K562 (cell line): ENCODE measurements around the gene LDLRAD3. TPM values are rescaled to one million over a fixed set of nuclear protein-coding genes. Genes with fewer than 3 reads are reported as not detected.

Source experiments
- ATAC-seq: fragments of 200-7000 bp; cut with Tn5 transposase; 3 replicates; pipeline ENCODE4 v1.9.1; 2020; ENCODE audit warnings: moderate library complexity
- BruUV-seq: library from RNA; stranded (reverse); fragments of 400-500 nt; replicated peaks from 2 replicates; lab custom pipeline; 2021; lab: Mats Ljungman, UMichigan
- CTCF ChIA-PET: fragments of 300-600 bp; formaldehyde crosslinking; extraction: SDS; loops from one replicate; lab custom pipeline; 2021; ENCODE audit warnings: low intra/inter-chr PET ratio; lab: Yijun Ruan, JAX
- POLR2A ChIA-PET: fragments of 300-600, 350-650 bp; sonication (Branson Sonifier 250); formaldehyde crosslinking; extraction: SDS; loops from one replicate; lab custom pipeline; 2021; ENCODE audit warnings: antibody characterized with exemption, inconsistent platforms; lab: Yijun Ruan, JAX
- DNase-seq, 4 experiments: peaks; one replicate each; pipeline versions ENCODE4 v3.0.0 to v3.0.0-alpha.2; 2011 to 2018; ENCODE audit warnings: low spot score in 3 of 4, mixed read lengths in 3 of 4; ENCODE audit errors: extremely low read depth in 1 of 4
- FAIRE-seq: peaks from 2 replicates; lab custom pipeline; 2011; peaks lifted over from hg19 to GRCh38; lab: Jason Lieb, UNC
- H2AFZ ChIP-seq: 2 replicates; pipeline ENCODE4 v1.6.0; 2011; ENCODE audit warnings: low read depth, low read length, control low read depth, inconsistent platforms
- H3K27ac ChIP-seq: fragments of 200-600 bp; 3 replicates; pipeline ENCODE4 v1.8.0; 2011; ENCODE audit warnings: low read depth, mild to moderate bottlenecking, control low read depth, inconsistent platforms, low read length, moderate library complexity, mixed read lengths; ENCODE audit errors: extremely low read depth
- H3K27me3 ChIP-seq, 2 experiments: fragments of 300-600 bp in 1 of 2; 2 replicates in 1 of 2; 3 replicates in 1 of 2; pipeline versions ENCODE4 v1.6.0 to v1.8.0; 2011; ENCODE audit warnings: inconsistent platforms in 2 of 2, low read length in 2 of 2, mild to moderate bottlenecking in 1 of 2, mixed read lengths in 1 of 2, moderate library complexity in 1 of 2; ENCODE audit not compliant: control insufficient read depth in 2 of 2, insufficient read depth in 2 of 2
- H3K36me3 ChIP-seq: fragments of 300-600 bp; 3 replicates; pipeline ENCODE4 v1.8.0; 2011; ENCODE audit warnings: mild to moderate bottlenecking, low read length, inconsistent platforms; ENCODE audit not compliant: control insufficient read depth, insufficient read depth
- H3K4me1 ChIP-seq, 2 experiments: fragments of 200-600 bp in 1 of 2; replicated peaks in 1 of 2; 2 replicates in 1 of 2; 3 replicates in 1 of 2; pipeline versions ENCODE4 v1.5.1 to v1.8.0; 2011; ENCODE audit warnings: inconsistent platforms in 2 of 2, low read length in 2 of 2, mild to moderate bottlenecking in 1 of 2, mixed read lengths in 1 of 2, moderate library complexity in 1 of 2; ENCODE audit not compliant: control insufficient read depth in 2 of 2, insufficient read depth in 2 of 2
- H3K4me2 ChIP-seq: 2 replicates; pipeline ENCODE4 v1.6.1; 2011; ENCODE audit warnings: low read length, control low read depth, inconsistent platforms, mixed read lengths; ENCODE audit not compliant: insufficient read depth
- H3K4me3 ChIP-seq: fragments of 200-600 bp; sonication (generic), shearing (Covaris generic); 2 replicates; pipeline ENCODE4 v1.5.1; 2016; ENCODE audit warnings: control low read depth, inconsistent platforms
- H3K79me2 ChIP-seq: fragments of 200-600 bp; 3 replicates; pipeline ENCODE4 v1.8.0; 2011; ENCODE audit warnings: low read length, inconsistent platforms; ENCODE audit not compliant: control insufficient read depth, insufficient read depth
- H3K9ac ChIP-seq, 2 experiments: 2 replicates each; pipeline versions ENCODE4 v1.6.0 to v1.6.1; 2011; ENCODE audit warnings: low read depth in 2 of 2, low read length in 2 of 2, control low read depth in 1 of 2, inconsistent platforms in 1 of 2, mild to moderate bottlenecking in 1 of 2, mixed read lengths in 1 of 2; ENCODE audit not compliant: insufficient read depth in 1 of 2
- H3K9me1 ChIP-seq: one replicate; pipeline ENCODE4 v1.6.0; 2011; ENCODE audit warnings: inconsistent platforms, mild to moderate bottlenecking, low read length, moderate library complexity; ENCODE audit not compliant: control insufficient read depth, insufficient read depth
- H3K9me3 ChIP-seq: replicated peaks from 2 replicates; pipeline ENCODE4 v1.5.1; 2011; ENCODE audit warnings: low read depth, low read length, inconsistent platforms; ENCODE audit not compliant: control insufficient read depth, insufficient read depth
- H4K20me1 ChIP-seq: replicated peaks from 2 replicates; pipeline ENCODE4 v1.6.1; 2011; ENCODE audit warnings: low read length, inconsistent platforms, mixed read lengths; ENCODE audit not compliant: control insufficient read depth, insufficient read depth
- ARID1B ChIP-seq: fragments of 450-650 bp; IDR thresholded peaks from 2 replicates; pipeline ENCODE4 v1.6.1; 2016; ENCODE audit warnings: antibody characterized with exemption, mild to moderate bottlenecking, inconsistent platforms
- BRCA1 ChIP-seq, 2 experiments: fragments of 450-650 bp in 1 of 2; sonication (generic) in 1 of 2; formaldehyde crosslinking in 1 of 2; IDR thresholded peaks; 2 replicates each; pipeline versions ENCODE4 v1.5.0 to v1.6.1; 2017 to 2020; ENCODE audit warnings: mild to moderate bottlenecking in 1 of 2, missing genetic modification reagents in 1 of 2
- FOXO4 ChIP-seq: fragments of 450-650 bp; formaldehyde crosslinking; IDR thresholded peaks from 2 replicates; pipeline ENCODE4 v1.4.0; 2020; ENCODE audit warnings: mild to moderate bottlenecking, moderate library complexity
- SRSF9 ChIP-seq: fragments of 200-400 bp; formaldehyde crosslinking; IDR thresholded peaks from 2 replicates; pipeline ENCODE4 v1.6.1; 2017; ENCODE audit warnings: low read depth, low read length, borderline replicate concordance
- SUPT5H ChIP-seq: fragments of 450-650 bp; IDR thresholded peaks from 2 replicates; pipeline ENCODE4 v1.6.1; 2016
- TGIF2 ChIP-seq: sonication (generic); formaldehyde crosslinking; IDR thresholded peaks from 2 replicates; pipeline ENCODE4 v1.8.1; 2022; ENCODE audit warnings: mild to moderate bottlenecking, missing genetic modification reagents, moderate library complexity
- ZFP30 ChIP-seq: fragments of 250-450 bp; sonication (Bioruptor Pico); IDR thresholded peaks from 2 replicates; pipeline ENCODE4 v1.8.0; 2022; ENCODE audit warnings: moderate library complexity, mild to moderate bottlenecking, inconsistent platforms, borderline replicate concordance
- ZNF354B ChIP-seq: fragments of 250-450 bp; sonication (Bioruptor Pico); IDR thresholded peaks from 2 replicates; pipeline ENCODE4 v1.4.0; 2020
- WGBS: fragments of 100-300 bp; shearing (Covaris generic); methylation state at CpG from one replicate; pipeline ENCODE4 v1.1.6; 2016; ENCODE audit warnings: low coverage, mixed read lengths; ENCODE audit not compliant: insufficient coverage; ENCODE audit errors: missing lambda C conversion rate; 5-methylcytosine and 5-hydroxymethylcytosine counted together
- in situ Hi-C: fragments of 300-500 bp; cut with MboI; formaldehyde crosslinking; loops from 4 replicates; pipeline ENCODE4 v1.15.0; 2018; ENCODE audit warnings: inconsistent platforms, mixed read lengths
- intact Hi-C: fragments of 100-400 bp; cut with micrococcal nuclease; formaldehyde crosslinking; loops from 2 replicates; pipeline ENCODE4 v1.14.2; 2022
- polyA plus RNA-seq, 8 experiments: library from polyadenylated mRNA; depleted of rRNA in 4 of 8; stranded (reverse) in 5 of 8; unstranded in 3 of 8; fragments of >200 nt; fragmentation: Nextera tagmentation in 2 of 8; fragmentation: Illumina TruSeq in 1 of 8; extraction: Ambion mirVana in 2 of 8; extraction: Trizol in 1 of 8; gene quantifications; 2 replicates each; pipeline versions ENCODE4 v1.2.1 to v1.2.3, GENCODE V29; 2011 to 2014; ENCODE audit warnings: inconsistent platforms in 1 of 8, missing spikeins in 1 of 8
- total RNA-seq, 7 experiments: library from RNA; depleted of rRNA in 6 of 7; stranded (reverse); fragments of >200 nt in 6 of 7; fragmentation: Illumina TruSeq in 2 of 7; extraction: Trizol in 2 of 7; gene quantifications; 2 replicates each; pipeline versions ENCODE4 v1.2.1 to v1.2.3, GENCODE V29; 2011 to 2021; ENCODE audit warnings: low replicate concordance in 1 of 7
- TF ChIP-seq, protein P1 (sequence below): sonication (generic); formaldehyde crosslinking; IDR thresholded peaks from 2 replicates; pipeline ENCODE4 v1.8.0; 2022; ENCODE audit warnings: mild to moderate bottlenecking, missing genetic modification reagents
- TF ChIP-seq, protein P2 (sequence below): fragments of 250-450 bp; sonication (Bioruptor Pico); IDR thresholded peaks from 2 replicates; pipeline ENCODE4 v1.4.0; 2020; ENCODE audit warnings: borderline replicate concordance
- TF ChIP-seq, protein P3 (sequence below): fragments of 450-650 bp; formaldehyde crosslinking; IDR thresholded peaks from 2 replicates; pipeline ENCODE4 v1.4.0; 2020; ENCODE audit warnings: mild to moderate bottlenecking, moderate library complexity
- TF ChIP-seq, protein P4 (sequence below): sonication (generic); formaldehyde crosslinking; IDR thresholded peaks from 2 replicates; pipeline ENCODE4 v1.8.0; 2022; ENCODE audit warnings: mild to moderate bottlenecking, missing genetic modification reagents

Gene LDLRAD3
- total and polyA plus RNA-seq, 9 of the 15 experiments (the other 6 are each of a cell fraction or from before 2014, with no cell fraction given), result 0.73 to 7.2 (median 3.5) TPM

DNA sequence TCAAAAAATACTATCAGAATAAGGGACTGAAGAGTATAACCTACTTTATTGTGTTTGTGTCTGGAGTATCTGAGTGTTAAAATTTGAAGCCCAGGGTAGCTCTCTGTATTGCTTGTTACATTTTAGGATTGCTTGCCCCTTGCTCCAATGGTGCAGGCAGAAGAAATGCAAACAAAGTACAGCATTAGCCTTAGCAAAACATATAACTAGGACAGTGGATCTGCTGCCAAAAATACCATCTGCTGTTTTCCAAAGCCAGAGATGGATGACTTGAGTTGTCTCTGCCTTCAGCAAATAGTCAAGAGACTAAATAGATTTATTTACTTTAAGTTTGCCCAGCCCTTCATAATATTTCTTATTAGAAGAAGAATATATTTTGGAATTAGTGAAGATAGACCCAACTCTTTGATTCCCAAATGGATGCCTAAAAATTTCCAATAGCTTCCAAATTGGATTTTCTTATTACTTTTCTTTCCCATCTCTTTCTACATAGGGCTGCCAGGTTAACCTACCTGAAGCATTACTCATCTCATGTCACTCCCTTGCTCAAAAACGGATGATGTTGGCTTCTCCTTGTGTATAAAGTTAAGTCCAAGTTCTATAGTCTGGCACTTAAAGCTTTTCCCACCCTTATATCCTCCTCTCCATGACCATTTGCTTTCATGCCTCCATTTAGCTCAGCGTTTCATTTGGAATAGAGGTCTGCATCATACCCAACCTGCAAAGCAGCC is 66.3 kb downstream of the LDLRAD3 start:
- Histone ChIP-seq H3K79me2 (no peaks in the 10 kb centered on the region), H3K27me3 (peaks cover 2 to 12% of the 10 kb centered on the region in 2 experiments; a peak in 1 of 5 replicates), H3K4me1 (no peaks in the 10 kb centered on the region), H2AFZ (no peak overlapping the region), H4K20me1 (no peaks in the 10 kb centered on the region), H3K9me1 (no peaks in the 10 kb centered on the region), H3K4me3 (no peak overlapping the region), H3K4me2 (no peak overlapping the region), H3K9ac (no peak overlapping the region), H3K27ac (no peak overlapping the region), H3K36me3 (no peaks in the 10 kb centered on the region), H3K9me3 (no peaks in the 10 kb centered on the region)
- in situ Hi-C loops, result no loop called here
- 13% methylated on average over 2 of the region's 2 CpGs for WGBS
- no TSS peak for BruUV-seq
- ATAC-seq, result no peak
- no peak for FAIRE-seq
- intact Hi-C loops, result no loop called here
- CTCF ChIA-PET, result no interaction called here
- DNase-seq, result no peak
- POLR2A ChIA-PET, result no interaction called here
- TF ChIP-seq, protein P1, sequence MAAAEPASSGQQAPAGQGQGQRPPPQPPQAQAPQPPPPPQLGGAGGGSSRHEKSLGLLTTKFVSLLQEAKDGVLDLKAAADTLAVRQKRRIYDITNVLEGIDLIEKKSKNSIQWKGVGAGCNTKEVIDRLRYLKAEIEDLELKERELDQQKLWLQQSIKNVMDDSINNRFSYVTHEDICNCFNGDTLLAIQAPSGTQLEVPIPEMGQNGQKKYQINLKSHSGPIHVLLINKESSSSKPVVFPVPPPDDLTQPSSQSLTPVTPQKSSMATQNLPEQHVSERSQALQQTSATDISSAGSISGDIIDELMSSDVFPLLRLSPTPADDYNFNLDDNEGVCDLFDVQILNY, result no peak
- TF ChIP-seq SRSF9, result no peak
- TF ChIP-seq, protein P2, sequence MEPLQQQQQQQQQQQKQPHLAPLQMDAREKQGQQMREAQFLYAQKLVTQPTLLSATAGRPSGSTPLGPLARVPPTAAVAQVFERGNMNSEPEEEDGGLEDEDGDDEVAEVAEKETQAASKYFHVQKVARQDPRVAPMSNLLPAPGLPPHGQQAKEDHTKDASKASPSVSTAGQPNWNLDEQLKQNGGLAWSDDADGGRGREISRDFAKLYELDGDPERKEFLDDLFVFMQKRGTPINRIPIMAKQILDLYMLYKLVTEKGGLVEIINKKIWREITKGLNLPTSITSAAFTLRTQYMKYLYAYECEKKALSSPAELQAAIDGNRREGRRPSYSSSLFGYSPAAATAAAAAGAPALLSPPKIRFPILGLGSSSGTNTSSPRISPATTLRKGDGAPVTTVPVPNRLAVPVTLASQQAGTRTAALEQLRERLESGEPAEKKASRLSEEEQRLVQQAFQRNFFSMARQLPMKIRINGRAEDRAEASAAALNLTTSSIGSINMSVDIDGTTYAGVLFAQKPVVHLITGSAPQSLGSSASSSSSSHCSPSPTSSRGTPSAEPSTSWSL (CRISPR knock-in tag), result no peak
- TF ChIP-seq, protein P3, sequence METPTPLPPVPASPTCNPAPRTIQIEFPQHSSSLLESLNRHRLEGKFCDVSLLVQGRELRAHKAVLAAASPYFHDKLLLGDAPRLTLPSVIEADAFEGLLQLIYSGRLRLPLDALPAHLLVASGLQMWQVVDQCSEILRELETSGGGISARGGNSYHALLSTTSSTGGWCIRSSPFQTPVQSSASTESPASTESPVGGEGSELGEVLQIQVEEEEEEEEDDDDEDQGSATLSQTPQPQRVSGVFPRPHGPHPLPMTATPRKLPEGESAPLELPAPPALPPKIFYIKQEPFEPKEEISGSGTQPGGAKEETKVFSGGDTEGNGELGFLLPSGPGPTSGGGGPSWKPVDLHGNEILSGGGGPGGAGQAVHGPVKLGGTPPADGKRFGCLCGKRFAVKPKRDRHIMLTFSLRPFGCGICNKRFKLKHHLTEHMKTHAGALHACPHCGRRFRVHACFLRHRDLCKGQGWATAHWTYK, result no peak
- no peak for TF ChIP-seq ZFP30 (CRISPR knock-in tag)
- TF ChIP-seq BRCA1 (IDR thresholded peaks at IDR 0.05), result no peak
- no peak for TF ChIP-seq BRCA1 (CRISPR knock-in tag; IDR thresholded peaks at IDR 0.05)
- TF ChIP-seq SUPT5H, result no peak
- TF ChIP-seq ARID1B, result no peak
- TF ChIP-seq TGIF2 (CRISPR knock-in tag), result no peak
- TF ChIP-seq FOXO4 (CRISPR knock-in tag), result no peak
- TF ChIP-seq, protein P4, sequence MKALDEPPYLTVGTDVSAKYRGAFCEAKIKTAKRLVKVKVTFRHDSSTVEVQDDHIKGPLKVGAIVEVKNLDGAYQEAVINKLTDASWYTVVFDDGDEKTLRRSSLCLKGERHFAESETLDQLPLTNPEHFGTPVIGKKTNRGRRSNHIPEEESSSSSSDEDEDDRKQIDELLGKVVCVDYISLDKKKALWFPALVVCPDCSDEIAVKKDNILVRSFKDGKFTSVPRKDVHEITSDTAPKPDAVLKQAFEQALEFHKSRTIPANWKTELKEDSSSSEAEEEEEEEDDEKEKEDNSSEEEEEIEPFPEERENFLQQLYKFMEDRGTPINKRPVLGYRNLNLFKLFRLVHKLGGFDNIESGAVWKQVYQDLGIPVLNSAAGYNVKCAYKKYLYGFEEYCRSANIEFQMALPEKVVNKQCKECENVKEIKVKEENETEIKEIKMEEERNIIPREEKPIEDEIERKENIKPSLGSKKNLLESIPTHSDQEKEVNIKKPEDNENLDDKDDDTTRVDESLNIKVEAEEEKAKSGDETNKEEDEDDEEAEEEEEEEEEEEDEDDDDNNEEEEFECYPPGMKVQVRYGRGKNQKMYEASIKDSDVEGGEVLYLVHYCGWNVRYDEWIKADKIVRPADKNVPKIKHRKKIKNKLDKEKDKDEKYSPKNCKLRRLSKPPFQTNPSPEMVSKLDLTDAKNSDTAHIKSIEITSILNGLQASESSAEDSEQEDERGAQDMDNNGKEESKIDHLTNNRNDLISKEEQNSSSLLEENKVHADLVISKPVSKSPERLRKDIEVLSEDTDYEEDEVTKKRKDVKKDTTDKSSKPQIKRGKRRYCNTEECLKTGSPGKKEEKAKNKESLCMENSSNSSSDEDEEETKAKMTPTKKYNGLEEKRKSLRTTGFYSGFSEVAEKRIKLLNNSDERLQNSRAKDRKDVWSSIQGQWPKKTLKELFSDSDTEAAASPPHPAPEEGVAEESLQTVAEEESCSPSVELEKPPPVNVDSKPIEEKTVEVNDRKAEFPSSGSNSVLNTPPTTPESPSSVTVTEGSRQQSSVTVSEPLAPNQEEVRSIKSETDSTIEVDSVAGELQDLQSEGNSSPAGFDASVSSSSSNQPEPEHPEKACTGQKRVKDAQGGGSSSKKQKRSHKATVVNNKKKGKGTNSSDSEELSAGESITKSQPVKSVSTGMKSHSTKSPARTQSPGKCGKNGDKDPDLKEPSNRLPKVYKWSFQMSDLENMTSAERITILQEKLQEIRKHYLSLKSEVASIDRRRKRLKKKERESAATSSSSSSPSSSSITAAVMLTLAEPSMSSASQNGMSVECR (CRISPR knock-in tag), result no peak
- TF ChIP-seq ZNF354B (CRISPR knock-in tag), result no peak
